Suprapubic skin (tissue), 4 donors: ENCODE results near the gene GRIK4.

ENCODE experiments used
- EP300 ChIP-seq: sonication (generic); formaldehyde crosslinking; IDR thresholded peaks from one replicate; pipeline ENCODE4 v1.6.1; 2017; ENCODE audit warnings: antibody characterized with exemption
- POLR2A ChIP-seq, 2 donors: fragments of 450-650 bp; IDR thresholded peaks; one replicate each; pipeline ENCODE4 v1.6.1; 2017; ENCODE audit warnings: antibody characterized with exemption in 2 of 2, mild to moderate bottlenecking in 2 of 2, moderate library complexity in 2 of 2
- POLR2AphosphoS5 ChIP-seq, 3 donors: sonication (generic); formaldehyde crosslinking; IDR thresholded peaks; one replicate each; pipeline ENCODE4 v1.6.1; 2017; ENCODE audit warnings: antibody characterized with exemption in 3 of 3
- TF ChIP-seq, protein P1 (sequence below), 2 donors: fragments of 200-600 bp in 1 of 2; fragments of 450-650 bp in 1 of 2; sonication (generic) in 1 of 2; IDR thresholded peaks; one replicate each; pipeline ENCODE4 v1.5.1; 2016 to 2019; ENCODE audit warnings: antibody characterized with exemption in 2 of 2, mild to moderate bottlenecking in 1 of 2, moderate library complexity in 1 of 2

DNA sequence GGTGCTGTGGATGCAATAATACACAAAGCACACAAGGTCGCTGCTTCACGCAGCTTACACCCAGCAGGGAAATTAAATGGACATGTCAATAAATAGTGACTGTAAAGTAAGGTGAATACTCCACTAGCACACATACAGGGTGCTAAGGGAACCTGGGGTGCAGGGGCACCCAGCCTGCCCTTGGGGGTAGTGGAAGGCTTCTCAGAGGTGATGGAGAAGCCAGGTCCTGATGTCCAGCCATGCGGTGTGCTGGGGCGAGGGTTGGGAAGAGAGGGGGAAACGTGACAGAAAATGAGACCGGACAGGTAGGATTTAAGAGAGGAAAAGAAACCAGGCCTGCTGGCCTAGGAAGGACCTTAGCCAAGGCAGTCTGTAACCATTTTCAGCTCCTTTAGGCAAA lies 200.5 kb downstream of the GRIK4 start:
- TF ChIP-seq, protein P1, sequence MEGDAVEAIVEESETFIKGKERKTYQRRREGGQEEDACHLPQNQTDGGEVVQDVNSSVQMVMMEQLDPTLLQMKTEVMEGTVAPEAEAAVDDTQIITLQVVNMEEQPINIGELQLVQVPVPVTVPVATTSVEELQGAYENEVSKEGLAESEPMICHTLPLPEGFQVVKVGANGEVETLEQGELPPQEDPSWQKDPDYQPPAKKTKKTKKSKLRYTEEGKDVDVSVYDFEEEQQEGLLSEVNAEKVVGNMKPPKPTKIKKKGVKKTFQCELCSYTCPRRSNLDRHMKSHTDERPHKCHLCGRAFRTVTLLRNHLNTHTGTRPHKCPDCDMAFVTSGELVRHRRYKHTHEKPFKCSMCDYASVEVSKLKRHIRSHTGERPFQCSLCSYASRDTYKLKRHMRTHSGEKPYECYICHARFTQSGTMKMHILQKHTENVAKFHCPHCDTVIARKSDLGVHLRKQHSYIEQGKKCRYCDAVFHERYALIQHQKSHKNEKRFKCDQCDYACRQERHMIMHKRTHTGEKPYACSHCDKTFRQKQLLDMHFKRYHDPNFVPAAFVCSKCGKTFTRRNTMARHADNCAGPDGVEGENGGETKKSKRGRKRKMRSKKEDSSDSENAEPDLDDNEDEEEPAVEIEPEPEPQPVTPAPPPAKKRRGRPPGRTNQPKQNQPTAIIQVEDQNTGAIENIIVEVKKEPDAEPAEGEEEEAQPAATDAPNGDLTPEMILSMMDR (IDR thresholded peaks at IDR 0.05) = no peak
- no peak for TF ChIP-seq EP300
- no peak for TF ChIP-seq POLR2AphosphoS5 (IDR thresholded peaks at IDR 0.05)
- no peak for TF ChIP-seq POLR2A (IDR thresholded peaks at IDR 0.05)
